ENCODE measurements around the gene CD36.

CD36 gene

DNA sequence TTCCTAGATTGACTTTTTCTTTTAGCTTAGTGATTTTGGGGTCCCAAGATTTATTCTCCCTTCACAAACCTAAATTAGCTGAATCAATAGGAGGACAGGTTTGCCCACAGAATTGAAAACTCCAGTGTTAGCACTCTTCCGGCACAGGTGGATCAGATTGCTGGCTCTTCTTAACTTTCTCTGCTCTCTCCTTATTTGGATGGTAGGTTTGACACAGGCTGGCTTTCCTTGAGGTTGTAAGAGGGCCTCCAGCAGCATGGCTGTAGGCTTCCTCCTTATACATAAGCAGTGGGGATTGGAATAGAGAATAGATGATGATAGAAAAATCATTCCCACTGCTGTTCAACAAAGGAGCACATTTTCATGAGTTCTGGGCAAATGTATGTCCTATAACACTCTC, 9.4 kb upstream of the CD36 start:
- no peak for DNase-seq

DNA sequence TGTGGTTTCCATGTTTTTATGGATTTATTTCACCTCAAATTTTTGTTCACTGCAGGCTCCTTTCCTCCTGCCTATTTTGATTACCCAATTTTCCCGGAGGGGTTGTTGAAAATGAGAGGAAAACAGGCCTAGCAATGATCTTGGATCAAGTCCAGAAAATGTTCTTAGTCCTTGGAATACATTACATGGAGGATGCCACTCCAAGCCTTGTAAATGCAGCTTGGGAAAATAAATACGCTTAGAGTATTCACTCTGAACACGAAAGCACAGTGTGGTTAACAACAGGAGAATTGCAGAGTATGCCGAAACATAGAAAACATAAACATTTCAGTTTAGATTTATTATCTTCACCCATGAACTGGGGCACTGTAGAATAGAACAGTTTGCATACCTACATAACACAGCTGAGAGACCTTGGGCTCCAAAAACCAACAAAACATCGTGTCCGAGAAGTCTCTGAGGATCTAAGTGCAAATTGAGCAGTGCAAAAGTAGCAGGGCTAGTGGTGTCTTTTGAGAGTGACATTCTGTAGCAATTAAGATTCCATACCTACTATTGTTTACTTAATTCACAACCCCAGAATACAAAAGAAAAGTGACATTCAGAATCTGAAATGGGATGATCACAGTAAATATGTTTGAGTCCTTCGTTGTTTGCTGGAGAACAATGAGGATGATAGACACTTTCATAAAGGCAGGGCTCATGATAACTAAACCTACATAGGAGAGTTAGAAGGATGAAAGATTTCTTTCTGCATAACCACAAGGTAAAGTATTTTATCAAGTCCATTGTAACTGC, 7.6 kb upstream of the CD36 start:
- DNase-seq = no peak

DNA sequence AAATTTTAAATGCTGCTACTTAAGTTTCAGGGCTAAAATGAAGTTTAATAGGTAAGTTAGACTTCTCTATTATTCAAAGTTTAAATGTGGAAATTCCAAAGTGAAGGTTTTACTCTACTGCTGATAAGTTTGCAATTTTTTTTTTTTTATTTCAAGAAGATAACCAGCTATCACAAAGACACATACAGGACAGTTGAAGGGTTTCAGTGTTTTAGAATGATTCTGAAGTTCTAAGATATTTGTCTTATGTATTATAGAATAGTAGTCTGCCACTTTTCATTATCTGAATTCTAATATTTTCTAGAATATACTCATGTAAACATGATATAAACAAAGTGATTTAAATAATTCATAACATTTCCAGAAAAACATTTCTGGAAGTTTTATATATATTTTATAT, 7.0 kb upstream of the CD36 start:
- DNase-seq = no peak

DNA sequence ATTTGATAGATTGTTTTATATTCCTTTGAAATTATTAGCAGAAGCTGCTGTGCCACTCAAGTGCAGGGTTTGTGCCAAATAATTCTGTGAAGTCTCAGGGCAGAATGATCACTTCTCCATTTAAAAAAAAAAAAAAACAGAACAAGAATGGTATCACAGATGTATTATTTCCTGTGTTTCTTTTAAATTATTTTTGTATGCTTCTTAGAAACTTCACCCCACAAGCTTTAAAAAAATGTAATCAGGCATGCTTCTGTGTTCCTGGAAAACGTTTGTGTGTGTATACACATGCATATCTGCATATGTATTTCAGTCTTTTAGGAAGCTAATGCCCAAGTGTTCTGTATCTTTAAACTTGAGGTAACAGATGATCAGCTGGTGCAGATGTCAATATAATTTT, 6.3 kb upstream of the CD36 start:
- DNase-seq = no peak

DNA sequence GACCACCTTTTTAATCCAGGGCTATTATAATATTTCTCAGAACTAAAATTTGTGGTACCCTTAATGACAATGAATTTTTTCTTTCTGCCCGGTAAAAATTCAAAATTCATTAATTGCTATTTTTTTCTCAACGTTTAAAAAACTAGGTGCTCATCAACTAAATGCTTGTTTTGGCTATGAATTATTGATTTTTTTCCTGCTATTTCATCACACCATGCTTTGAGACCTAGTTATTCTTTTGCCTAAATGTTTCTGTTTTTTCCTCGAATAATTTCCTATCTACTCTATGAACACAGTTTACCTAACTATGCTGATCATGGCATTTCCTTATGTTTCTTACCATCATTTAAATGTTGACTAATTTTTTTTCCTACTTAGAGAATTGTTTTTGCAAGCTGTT, 5.6 kb upstream of the CD36 start:
- no peak for DNase-seq

DNA sequence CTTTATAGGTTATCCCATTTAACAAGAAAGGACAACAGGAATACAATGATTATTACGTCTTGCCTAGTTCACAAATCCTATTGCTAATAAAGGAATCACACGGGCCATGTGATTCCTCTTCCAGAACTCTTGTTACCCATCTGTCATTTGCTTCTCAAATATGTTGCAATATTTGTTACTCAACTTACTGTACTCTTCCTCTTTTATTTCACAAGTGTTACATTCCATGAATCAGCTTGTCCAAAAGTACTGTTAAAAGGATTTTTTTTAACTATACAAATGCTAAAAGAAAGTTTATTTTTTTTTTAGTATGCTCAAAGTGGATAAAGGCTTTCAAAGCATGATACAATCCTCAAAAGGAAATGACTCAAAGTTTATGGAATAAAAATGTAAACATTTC, 3.9 kb upstream of the CD36 start:
- DNase-seq = no peak

DNA sequence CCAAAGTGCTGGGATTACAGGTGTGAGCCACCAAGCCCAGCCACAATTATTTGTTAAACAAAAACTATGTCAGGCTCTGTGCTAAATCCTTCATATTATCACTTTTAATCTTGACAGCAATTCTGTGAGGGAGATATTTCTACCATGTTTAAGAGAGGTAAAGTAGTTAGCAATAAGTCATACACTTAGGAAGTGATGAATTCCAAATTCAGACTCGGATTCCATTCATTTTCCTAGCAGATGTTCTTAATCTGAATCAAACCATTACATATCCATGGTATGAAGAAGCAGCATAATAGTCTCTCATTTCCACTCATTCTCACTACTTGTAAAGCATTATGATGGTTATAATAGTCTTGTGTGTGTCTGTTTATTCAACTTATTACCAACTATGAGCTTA, 2.9 kb upstream of the CD36 start:
- DNase-seq = no peak

DNA sequence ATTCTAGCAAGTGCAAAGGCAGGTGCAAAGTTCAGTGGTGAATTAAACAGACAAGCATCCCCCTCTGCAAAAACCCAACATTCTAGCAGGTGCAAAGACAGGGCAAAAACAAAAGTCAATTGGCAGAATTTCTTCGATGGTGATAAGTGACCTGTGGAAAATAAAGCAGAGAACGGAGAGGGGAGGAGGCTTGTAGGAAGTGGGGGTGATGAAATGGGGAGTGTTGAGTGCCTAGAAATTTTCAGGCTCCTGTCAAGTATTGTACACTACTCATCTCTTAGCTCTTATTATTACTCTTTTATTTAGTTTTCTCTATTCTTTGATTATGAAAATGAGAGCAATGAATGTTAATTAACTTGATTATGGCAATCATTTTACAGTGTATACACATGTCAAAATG, 2.4 kb upstream of the CD36 start:
- DNase-seq = no peak

DNA sequence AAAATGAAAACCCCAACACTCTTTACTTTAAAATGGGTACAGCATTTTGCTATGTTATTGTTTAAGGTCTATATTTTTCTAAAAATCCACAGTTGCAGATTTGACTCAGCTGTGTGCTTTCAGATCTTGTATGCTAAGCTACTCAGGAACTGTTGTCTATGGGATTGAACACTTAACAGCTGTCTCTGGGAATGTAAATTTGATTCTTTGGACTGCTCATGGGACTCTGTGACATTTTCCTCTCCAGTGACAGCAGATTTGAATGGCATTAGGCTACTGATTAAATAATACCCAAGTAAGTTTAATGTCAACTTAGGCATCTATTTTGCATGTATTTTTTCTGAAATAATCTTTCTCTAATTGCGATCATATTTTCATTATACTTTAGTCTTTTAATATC, 1.7 kb upstream of the CD36 start:
- no peak for DNase-seq

DNA sequence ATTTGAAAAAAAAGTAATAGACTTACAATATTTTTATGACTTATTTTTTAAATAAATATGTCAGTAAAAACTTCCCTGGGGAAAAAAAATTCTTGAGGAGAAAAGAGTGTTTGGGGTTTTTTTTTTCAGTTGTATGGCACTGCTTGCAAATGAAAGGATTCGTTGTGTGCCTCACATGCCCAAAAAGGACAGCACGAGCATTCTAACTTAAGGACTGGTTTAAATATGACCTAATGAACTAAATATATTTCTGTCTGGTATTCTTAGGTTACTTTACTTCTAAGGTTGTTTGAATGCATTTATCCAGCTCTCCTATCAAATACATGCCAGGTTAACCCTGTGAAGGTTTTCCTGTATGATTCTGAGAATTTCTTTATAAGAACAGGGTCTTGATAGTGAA, 988 bp upstream of the CD36 start:
- DNase-seq = no peak

DNA sequence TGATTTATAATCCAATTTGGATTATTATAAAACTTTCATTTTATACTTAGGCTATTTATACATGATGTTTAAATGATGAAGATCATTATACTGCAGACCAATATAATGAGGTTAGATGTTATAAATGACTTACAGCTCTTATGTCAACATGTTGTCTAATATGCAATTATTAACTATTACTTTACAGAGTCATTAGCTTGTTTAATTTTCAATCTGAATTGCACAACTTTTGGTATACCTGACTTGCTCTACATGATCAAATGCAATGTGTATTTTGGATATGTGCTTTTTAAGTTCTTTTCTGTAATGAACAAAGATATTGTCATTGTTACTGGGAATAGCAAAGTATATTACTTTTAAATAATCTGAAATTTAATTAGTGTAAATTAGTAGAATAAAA, 569 bp downstream of the CD36 start:
- DNase-seq = no peak

DNA sequence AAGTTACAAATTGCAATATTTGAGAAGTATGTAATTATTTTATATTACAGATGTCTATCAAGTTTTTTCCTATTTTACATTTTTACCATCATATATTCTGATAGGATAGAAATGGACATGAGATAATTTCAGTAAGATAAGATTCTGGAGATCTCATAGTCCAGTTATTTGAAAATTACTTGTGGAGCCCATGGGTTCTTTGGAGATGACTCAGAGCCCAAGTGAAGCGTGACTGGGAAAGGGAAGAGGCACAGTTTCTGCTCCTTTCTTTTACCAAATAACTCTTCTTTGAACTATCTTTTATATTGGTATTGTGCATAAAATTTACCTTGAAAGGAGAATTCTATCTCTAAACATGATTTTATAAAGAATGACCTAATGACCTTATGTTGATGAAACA, 2.4 kb downstream of the CD36 start:
- no peak for DNase-seq

DNA sequence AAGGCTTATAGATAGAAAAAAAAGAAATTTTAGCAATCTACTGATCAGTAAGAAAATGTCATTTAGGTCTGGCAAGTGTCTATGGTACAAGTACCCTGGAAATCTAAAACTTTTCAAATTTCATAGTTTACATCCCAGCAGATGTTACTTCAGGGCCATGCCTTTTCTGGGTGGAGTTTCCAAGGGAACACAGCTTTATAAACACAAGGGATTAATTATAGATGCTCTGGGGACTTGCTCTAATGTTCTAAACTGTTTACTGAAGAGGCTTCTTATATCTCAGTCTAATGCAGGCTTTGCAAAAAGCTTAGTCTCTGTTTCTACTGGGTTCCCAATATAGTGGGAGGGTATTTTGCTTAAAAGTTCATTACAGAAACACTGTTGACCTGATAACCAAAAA, 3.1 kb downstream of the CD36 start:
- no peak for DNase-seq

DNA sequence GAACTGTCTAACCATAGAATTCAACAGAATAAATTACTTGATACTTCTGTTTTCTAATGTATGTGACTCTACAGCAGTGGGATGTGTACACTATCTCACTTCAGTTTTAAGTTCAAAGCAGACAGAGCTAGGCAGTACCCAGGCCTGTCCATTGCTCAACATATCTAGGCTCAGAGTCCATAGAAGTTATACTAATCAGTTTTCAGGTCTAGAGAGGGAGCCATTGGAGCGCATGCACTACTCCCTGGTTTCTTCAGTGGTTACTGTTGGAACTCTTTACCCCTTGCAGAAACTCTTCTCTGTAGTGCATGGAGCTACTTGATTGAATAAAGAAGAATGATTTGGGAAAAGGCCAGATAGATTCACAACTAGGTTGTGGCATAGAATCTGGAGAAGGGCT, 4.4 kb downstream of the CD36 start:
- DNase-seq = no peak

DNA sequence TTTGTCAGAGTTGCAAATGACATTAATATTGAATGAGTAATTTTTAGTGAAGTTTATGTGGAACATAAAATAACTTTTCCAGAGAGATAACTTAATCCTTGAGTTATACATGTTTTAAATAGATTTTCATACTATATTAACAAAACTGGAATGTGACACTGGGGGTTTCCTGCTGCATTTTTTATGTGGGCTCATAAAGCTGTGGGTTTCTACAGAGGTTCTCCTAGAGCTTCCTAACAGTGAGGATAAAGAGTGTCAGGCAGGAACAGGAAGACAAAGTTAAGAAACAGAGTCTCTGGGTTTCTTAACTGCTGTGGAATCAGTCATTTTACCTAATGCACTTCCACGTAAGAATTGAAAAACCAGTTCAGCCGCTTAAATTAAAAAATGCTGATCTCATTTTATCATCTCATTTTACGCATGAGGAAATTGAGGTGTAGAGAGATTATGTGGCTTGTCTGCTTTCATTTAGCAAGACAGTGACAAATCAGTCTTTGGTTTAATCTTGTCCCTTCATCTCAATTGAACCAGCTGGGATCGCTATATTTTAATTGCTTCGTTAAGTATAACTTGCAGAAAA, 5.0 kb downstream of the CD36 start:
- DNase-seq = no peak

DNA sequence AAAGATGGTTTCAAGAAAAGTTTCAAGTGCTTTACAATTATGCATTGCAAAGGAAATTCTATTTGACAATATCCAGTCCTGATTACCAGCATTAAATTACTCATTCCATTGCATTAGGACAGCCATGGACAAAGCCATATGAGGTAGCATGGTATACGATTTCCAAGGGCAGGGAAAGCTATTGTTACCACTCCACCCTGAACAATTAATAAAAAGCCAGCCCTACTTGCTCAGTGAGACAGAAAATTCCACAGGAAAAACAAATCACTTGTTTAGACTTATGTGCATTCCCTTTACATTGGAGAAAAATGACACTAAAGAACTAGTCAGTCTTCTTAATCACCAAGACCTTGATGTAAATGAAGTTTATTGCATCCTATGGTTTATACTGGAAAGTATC, 5.6 kb downstream of the CD36 start:
- no peak for DNase-seq

DNA sequence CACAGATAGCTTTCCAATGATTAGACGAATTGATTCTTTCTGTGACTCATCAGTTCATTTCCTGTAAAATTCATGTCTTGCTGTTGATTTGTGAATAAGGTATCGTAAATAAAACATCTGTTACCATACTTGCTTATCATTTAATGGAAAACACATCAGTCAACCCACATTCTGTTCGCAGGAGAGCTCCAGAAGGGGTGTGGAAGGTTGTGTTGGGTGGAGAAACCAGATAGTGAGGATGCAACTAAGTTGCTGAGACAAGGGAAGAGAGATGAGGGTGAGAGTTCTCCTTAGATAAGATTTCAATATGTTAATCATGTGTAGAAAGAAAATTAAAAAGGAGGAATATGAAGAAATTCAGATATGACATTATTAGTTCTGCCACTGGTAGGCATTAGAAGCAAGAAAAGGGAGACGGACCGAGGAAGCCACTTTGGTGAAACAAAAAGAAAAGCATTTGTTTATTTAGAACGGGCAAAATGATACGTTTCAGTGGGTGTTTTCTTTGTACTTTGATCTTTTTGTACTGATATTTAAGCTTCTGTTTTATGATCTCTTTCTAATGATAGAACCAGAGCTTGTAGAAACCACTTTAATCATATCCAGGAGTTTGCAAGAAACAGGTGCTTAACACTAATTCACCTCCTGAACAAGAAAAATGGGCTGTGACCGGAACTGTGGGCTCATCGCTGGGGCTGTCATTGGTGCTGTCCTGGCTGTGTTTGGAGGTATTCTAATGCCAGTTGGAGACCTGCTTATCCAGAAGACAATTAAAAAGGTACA, 7.8 kb downstream of the CD36 start:
- DNase-seq = no peak

DNA sequence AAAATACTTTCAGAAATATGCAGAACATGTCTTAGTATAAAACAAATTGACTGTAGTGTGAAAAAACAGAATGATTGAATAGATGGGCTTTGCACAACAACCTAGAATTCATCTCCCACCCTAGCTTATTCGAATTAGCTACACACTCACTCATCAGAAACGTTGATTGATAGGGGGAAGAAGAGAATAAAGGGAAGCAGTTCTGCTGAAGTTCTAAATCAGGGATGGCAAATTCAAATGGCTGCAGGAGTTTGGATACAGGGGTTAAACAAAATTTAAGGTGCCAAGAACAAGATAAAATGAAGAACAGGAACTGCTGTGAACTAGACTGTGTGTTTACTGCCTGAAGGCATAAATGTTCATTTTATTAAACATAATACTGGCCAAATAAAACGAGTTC, 9.0 kb downstream of the CD36 start:
- no peak for DNase-seq

DNA sequence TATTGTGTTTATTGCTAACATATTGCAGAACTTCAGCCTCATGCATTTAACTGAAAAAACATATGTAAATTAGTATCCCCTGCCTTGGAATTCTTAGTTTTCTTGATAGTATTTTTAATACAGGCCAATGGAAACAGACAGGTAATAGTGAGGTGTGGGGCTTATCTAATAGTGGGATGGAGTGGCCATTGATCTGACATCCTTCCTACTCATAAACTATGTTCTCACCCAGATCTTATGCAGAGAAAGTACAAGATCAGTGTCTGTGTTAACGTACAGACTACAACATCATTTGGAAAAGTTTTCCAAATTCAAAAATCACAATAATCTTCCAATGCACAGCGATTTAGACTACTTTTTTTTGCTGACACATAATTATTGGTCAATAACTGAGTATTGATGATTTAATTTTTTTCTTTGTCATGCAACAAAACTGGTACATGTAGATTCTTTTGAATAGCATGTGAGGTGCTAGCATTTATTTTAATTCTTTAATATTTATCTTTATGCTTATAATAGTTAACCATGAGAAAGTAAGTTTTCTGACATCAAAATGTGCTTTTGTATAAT, 9.7 kb downstream of the CD36 start:
- DNase-seq = no peak

DNA sequence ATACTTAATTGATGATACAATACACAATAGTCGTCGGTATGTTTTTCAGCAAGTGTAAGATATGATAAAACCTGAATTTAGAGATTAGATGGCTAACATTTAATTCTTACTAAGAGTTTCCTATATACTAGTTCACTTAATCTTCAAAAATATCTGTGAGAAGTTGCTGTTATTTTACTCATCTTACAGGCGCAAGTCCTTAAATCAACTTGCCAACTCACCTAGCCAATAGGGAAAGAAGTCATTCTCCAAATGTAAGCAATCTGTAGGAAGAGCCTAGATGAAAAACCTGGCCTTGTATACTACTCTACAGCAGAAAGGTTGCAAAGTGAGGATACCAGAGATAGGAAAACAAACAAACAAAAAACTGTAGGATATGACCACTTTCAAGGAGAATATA, 10.6 kb downstream of the CD36 start:
- DNase-seq = no peak

DNA sequence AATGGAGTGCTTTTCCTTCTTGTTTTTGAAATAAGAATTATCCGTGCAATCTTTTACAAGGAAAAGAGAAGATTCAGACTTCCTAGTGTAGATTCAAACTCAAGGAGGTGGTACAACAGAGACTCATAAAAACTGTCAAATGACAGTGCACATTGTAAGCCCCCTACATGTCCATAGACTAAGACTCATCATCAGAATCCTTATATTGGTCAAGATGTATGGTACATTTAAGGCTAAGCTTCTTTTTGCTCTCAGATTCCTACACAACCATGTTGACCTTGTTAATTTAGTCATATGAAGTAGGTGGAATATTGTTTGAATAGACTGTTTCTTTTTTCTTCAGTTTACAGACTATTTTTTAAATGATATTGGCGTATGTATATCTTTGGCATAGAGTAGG, 11.6 kb downstream of the CD36 start:
- DNase-seq = no peak

DNA sequence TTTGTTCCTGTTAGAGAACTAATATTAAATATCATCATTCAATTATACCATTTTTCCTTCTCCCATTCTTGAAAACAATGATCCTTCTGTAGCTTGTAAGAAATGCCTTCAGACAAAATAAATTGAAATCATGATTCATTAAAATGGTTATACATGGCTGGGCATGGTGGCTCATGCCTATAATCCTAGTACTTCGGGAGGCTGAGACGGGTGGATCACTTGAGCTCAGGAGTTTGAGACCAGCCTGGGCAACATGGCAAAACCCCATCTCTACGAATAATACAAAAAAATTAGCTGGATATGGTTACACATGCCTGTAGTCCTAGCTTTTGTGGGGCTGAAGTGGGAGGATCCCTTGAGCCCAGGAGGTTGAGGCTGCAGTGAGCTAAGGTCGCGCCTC, 13.0 kb downstream of the CD36 start:
- DNase-seq = no peak

DNA sequence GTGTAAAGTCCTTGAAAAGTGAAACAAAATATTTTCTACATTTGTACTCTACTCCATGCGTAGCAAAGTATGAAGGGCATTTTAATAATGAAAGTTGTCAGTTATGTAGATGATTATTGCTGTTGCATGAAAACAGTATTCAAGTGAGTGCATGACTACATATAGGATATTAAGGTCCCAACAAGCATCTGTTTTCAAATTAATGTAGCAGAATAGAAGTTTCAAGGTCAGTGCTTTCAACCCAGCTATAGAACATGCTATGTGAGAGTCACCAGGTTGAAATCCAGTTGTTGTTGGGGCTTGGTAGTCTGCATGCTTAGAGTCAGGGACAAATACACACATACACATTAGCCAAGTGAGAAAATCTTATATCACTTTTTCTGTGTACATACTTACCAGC, 14.8 kb downstream of the CD36 start:
- no peak for DNase-seq

DNA sequence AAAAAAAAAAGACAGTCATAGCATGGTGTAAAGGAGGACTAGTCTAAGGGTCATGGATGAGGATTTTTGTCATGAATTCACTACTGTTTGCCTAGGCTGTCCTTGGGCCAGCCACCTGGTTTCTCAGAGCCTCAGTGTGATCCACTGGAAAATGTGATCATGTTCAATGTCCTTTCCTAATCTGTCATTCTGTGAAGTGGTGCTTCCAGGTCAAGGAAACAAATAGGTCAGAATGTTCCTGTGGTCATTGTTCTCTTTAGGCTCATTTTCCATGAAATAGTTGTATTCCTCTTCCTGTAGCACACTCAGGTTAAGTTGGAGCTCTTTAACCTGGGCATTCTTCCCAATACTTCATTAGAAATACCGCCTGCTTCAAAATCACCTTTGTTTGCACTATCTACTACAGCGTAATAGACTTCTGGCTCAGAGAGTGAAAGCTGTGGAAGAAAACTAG, 16.5 kb downstream of the CD36 start:
- no peak for DNase-seq

Data from activated CD4-positive, alpha-beta T cell treated with anti-CD3 and anti-CD28 coated beads, Interleukin-10, Interleukin-2, amounts not matched to agents 100 ng/mL and 50 ng/mL, durations not matched to agents 16 hours and 8 hours (primary cell).